ENCODE measurements around the gene NFYC. TPM values are rescaled to one million over a fixed set of nuclear protein-coding genes. Genes with fewer than 3 reads are reported as not detected.

Gene NFYC
- total and polyA plus RNA-seq, 2 experiments from 2014 or later: 36.2 to 42.7 TPM

DNA sequence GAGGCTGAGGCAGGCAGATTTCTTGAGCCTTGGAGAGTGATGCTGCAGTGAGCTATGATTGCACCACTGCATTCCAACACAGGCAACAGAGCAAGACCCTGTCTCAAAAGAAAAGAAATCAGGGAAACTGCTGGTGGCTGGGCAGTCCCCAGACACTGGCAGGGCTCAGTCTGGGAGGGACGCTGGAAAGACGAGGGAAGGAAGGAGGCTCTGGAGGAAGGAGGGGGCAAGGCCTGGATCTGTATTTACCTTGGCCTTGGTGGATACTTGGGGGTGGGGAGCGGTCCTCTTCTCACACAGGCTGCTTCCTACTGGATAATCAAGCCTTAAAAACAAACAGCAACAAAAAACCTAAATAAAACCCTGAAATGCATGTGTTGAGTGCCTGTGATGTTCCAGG, 116.5 kb downstream of the NFYC start:
- no peaks in the 10 kb centered on the region; the same call in 2 of the 3 replicates for H3K36me3 Mint-ChIP-seq (ENCODE audit: low read depth)
- no peaks in the 10 kb centered on the region for H3K27me3 ChIP-seq (ENCODE audit: insufficient read depth)
- H3K4me2 ChIP-seq: no peak overlapping the region
- H3K79me2 ChIP-seq (replicated peaks; ENCODE audit: insufficient read depth): no peaks in the 10 kb centered on the region
- no peaks in the 10 kb centered on the region for H3K36me3 ChIP-seq (ENCODE audit: insufficient read depth)
- ATAC-seq (no peak), DNase-seq (ENCODE audit: low spot score) (no peak)
- no peak overlapping the region for H2AFZ ChIP-seq
- peaks cover 28% of the 10 kb centered on the region for H3K4me1 ChIP-seq (ENCODE audit: insufficient read depth)
- TF ChIP-seq EZH2phosphoT487 (IDR thresholded peaks at IDR 0.05; ENCODE audit: unreplicated experiment): no peak
- TF ChIP-seq EZH2 (IDR thresholded peaks at IDR 0.05; ENCODE audit: low read depth, unreplicated experiment): no peak
- no peak for TF ChIP-seq ZNF331 (CRISPR knock-in tag; IDR thresholded peaks at IDR 0.05; ENCODE audit: low read depth)
- TF ChIP-seq JUNB (IDR thresholded peaks at IDR 0.05; ENCODE audit: unreplicated experiment): no peak
- TF ChIP-seq, protein P1, sequence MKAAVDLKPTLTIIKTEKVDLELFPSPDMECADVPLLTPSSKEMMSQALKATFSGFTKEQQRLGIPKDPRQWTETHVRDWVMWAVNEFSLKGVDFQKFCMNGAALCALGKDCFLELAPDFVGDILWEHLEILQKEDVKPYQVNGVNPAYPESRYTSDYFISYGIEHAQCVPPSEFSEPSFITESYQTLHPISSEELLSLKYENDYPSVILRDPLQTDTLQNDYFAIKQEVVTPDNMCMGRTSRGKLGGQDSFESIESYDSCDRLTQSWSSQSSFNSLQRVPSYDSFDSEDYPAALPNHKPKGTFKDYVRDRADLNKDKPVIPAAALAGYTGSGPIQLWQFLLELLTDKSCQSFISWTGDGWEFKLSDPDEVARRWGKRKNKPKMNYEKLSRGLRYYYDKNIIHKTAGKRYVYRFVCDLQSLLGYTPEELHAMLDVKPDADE (IDR thresholded peaks at IDR 0.05): no peak
- TF ChIP-seq STAT1 (IDR thresholded peaks at IDR 0.05; ENCODE audit: unreplicated experiment): no peak
- TF ChIP-seq, protein P2, sequence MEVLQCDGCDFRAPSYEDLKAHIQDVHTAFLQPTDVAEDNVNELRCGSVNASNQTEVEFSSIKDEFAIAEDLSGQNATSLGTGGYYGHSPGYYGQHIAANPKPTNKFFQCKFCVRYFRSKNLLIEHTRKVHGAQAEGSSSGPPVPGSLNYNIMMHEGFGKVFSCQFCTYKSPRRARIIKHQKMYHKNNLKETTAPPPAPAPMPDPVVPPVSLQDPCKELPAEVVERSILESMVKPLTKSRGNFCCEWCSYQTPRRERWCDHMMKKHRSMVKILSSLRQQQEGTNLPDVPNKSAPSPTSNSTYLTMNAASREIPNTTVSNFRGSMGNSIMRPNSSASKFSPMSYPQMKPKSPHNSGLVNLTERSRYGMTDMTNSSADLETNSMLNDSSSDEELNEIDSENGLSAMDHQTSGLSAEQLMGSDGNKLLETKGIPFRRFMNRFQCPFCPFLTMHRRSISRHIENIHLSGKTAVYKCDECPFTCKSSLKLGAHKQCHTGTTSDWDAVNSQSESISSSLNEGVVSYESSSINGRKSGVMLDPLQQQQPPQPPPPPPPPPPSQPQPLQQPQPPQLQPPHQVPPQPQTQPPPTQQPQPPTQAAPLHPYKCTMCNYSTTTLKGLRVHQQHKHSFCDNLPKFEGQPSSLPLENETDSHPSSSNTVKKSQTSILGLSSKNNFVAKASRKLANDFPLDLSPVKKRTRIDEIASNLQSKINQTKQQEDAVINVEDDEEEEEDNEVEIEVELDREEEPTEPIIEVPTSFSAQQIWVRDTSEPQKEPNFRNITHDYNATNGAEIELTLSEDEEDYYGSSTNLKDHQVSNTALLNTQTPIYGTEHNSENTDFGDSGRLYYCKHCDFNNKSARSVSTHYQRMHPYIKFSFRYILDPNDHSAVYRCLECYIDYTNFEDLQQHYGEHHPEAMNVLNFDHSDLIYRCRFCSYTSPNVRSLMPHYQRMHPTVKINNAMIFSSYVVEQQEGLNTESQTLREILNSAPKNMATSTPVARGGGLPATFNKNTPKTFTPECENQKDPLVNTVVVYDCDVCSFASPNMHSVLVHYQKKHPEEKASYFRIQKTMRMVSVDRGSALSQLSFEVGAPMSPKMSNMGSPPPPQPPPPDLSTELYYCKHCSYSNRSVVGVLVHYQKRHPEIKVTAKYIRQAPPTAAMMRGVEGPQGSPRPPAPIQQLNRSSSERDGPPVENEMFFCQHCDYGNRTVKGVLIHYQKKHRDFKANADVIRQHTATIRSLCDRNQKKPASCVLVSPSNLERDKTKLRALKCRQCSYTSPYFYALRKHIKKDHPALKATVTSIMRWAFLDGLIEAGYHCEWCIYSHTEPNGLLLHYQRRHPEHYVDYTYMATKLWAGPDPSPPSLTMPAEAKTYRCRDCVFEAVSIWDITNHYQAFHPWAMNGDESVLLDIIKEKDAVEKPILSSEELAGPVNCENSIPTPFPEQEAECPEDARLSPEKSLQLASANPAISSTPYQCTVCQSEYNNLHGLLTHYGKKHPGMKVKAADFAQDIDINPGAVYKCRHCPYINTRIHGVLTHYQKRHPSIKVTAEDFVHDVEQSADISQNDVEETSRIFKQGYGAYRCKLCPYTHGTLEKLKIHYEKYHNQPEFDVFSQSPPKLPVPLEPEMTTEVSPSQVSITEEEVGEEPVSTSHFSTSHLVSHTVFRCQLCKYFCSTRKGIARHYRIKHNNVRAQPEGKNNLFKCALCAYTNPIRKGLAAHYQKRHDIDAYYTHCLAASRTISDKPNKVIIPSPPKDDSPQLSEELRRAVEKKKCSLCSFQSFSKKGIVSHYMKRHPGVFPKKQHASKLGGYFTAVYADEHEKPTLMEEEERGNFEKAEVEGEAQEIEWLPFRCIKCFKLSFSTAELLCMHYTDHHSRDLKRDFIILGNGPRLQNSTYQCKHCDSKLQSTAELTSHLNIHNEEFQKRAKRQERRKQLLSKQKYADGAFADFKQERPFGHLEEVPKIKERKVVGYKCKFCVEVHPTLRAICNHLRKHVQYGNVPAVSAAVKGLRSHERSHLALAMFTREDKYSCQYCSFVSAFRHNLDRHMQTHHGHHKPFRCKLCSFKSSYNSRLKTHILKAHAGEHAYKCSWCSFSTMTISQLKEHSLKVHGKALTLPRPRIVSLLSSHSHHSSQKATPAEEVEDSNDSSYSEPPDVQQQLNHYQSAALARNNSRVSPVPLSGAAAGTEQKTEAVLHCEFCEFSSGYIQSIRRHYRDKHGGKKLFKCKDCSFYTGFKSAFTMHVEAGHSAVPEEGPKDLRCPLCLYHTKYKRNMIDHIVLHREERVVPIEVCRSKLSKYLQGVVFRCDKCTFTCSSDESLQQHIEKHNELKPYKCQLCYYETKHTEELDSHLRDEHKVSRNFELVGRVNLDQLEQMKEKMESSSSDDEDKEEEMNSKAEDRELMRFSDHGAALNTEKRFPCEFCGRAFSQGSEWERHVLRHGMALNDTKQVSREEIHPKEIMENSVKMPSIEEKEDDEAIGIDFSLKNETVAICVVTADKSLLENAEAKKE (CRISPR knock-in tag; IDR thresholded peaks at IDR 0.05): no peak
- TF ChIP-seq, protein P3, sequence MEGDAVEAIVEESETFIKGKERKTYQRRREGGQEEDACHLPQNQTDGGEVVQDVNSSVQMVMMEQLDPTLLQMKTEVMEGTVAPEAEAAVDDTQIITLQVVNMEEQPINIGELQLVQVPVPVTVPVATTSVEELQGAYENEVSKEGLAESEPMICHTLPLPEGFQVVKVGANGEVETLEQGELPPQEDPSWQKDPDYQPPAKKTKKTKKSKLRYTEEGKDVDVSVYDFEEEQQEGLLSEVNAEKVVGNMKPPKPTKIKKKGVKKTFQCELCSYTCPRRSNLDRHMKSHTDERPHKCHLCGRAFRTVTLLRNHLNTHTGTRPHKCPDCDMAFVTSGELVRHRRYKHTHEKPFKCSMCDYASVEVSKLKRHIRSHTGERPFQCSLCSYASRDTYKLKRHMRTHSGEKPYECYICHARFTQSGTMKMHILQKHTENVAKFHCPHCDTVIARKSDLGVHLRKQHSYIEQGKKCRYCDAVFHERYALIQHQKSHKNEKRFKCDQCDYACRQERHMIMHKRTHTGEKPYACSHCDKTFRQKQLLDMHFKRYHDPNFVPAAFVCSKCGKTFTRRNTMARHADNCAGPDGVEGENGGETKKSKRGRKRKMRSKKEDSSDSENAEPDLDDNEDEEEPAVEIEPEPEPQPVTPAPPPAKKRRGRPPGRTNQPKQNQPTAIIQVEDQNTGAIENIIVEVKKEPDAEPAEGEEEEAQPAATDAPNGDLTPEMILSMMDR (conservative IDR thresholded peaks at IDR 0.05; ENCODE audit: low read depth in 2 of 2): no peak
- TF ChIP-seq ZNF114 (CRISPR knock-in tag; IDR thresholded peaks at IDR 0.05): no peak
- TF ChIP-seq POLR2AphosphoS5 (IDR thresholded peaks at IDR 0.05; ENCODE audit: low read depth): no peak
- TF ChIP-seq CREB1 (CRISPR knock-in tag; IDR thresholded peaks at IDR 0.05; ENCODE audit: low read depth): no peak
- no peak for TF ChIP-seq NANOG (IDR thresholded peaks at IDR 0.05; ENCODE audit: borderline replicate concordance)
- TF ChIP-seq, protein P4, sequence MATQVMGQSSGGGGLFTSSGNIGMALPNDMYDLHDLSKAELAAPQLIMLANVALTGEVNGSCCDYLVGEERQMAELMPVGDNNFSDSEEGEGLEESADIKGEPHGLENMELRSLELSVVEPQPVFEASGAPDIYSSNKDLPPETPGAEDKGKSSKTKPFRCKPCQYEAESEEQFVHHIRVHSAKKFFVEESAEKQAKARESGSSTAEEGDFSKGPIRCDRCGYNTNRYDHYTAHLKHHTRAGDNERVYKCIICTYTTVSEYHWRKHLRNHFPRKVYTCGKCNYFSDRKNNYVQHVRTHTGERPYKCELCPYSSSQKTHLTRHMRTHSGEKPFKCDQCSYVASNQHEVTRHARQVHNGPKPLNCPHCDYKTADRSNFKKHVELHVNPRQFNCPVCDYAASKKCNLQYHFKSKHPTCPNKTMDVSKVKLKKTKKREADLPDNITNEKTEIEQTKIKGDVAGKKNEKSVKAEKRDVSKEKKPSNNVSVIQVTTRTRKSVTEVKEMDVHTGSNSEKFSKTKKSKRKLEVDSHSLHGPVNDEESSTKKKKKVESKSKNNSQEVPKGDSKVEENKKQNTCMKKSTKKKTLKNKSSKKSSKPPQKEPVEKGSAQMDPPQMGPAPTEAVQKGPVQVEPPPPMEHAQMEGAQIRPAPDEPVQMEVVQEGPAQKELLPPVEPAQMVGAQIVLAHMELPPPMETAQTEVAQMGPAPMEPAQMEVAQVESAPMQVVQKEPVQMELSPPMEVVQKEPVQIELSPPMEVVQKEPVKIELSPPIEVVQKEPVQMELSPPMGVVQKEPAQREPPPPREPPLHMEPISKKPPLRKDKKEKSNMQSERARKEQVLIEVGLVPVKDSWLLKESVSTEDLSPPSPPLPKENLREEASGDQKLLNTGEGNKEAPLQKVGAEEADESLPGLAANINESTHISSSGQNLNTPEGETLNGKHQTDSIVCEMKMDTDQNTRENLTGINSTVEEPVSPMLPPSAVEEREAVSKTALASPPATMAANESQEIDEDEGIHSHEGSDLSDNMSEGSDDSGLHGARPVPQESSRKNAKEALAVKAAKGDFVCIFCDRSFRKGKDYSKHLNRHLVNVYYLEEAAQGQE (IDR thresholded peaks at IDR 0.05; ENCODE audit: unreplicated experiment): no peak
- H3K27ac Mint-ChIP-seq: peak overlapping the region; percentile 20; the same call in 1 of the 2 replicates
- no peak overlapping the region for H3K27ac ChIP-seq (ENCODE audit: low read depth)
- H3F3A ChIP-seq (replicated peaks; ENCODE audit: low read depth): no peaks in the 10 kb centered on the region; the same call in 1 of the 2 replicates
- H3K4me3 Mint-ChIP-seq: no peak overlapping the region
- no peak overlapping the region for H3K4me3 ChIP-seq
- H3K9me3 Mint-ChIP-seq: no peaks in the 10 kb centered on the region
- H3K4me1 Mint-ChIP-seq: peaks cover 29% of the 10 kb centered on the region
- no peaks in the 10 kb centered on the region for H3K9me2 ChIP-seq (ENCODE audit: insufficient read depth)
- H3K27me3 Mint-ChIP-seq (ENCODE audit: insufficient read depth, low read depth, poor library complexity): peaks cover 13% of the 10 kb centered on the region
- H4K20me1 ChIP-seq (replicated peaks; ENCODE audit: insufficient read depth): no peaks in the 10 kb centered on the region

All from GM23338 (cell line).